GM18499 (cell line): ENCODE measurements around the gene LYZL6.

ENCODE experiments used
- ATAC-seq: cut with Tn5 transposase; IDR thresholded peaks from one replicate; pipeline ENCODE4 v1.9.1; 2021; ENCODE audit warnings: moderate number of reproducible peaks; ENCODE audit not compliant: insufficient read depth, unreplicated experiment

LYZL6 gene

GRCh38 chr17:35889818-35890773, 53.4 kb downstream of the LYZL6 start:
- no peak for ATAC-seq

GRCh38 chr17:35889241-35889640, 54.3 kb downstream of the LYZL6 start:
- no peak for ATAC-seq
